DOHH2 (cell line): ENCODE results near the gene MAD2L1BP.

Source experiments
- CTCF ChIP-seq: fragments of 200-600 bp; sonication (generic); IDR thresholded peaks from one replicate; pipeline ENCODE4 v1.5.1; 2014; ENCODE audit warnings: antibody characterized with exemption, mild to moderate bottlenecking, low read depth, low read length; ENCODE audit not compliant: poor library complexity, severe bottlenecking
- EZH2phosphoT487 ChIP-seq: fragments of 200-600 bp; sonication (generic); IDR thresholded peaks from 2 replicates; pipeline ENCODE4 v1.6.1; 2017; ENCODE audit warnings: borderline replicate concordance, mild to moderate bottlenecking, antibody characterized with exemption, low read length, moderate library complexity, mixed read lengths

- TF ChIP-seq CTCF (no peak), EZH2phosphoT487 (no peak)
Observed at GRCh38 chr6:43634702-43635303, 837 bp upstream of the MAD2L1BP start.
